Tibial nerve (tissue), 4 donors: Measurements from ENCODE around the gene TPCN1. TPM values are rescaled to one million over a fixed set of nuclear protein-coding genes. Genes with fewer than 3 reads are reported as not detected.

Experiments used
- DNase-seq, 2 donors: peaks; one replicate each; pipeline ENCODE4 v3.0.0-alpha.2; 2019; ENCODE audit warnings: low spot score in 2 of 2
- H3K27ac ChIP-seq, 4 donors: fragments of 200-600 bp; sonication (generic) in 3 of 4; one replicate each; pipeline ENCODE4 v1.5.1; 2017 to 2019; ENCODE audit warnings: mild to moderate bottlenecking in 1 of 4
- H3K27me3 ChIP-seq, 2 donors: fragments of 200-600 bp; sonication (generic) in 1 of 2; one replicate each; pipeline versions ENCODE4 v1.5.1 to v1.6.0; 2017 to 2019
- H3K36me3 ChIP-seq, 3 donors: fragments of 200-600 bp; sonication (generic); one replicate each; pipeline ENCODE4 v1.5.1; 2018 to 2019
- H3K4me1 ChIP-seq, 4 donors: fragments of 200-600 bp; sonication (generic) in 3 of 4; one replicate each; pipeline ENCODE4 v1.5.1; 2017 to 2019
- H3K4me3 ChIP-seq, 4 donors: fragments of 200-600 bp; sonication (generic) in 3 of 4; one replicate each; pipeline ENCODE4 v1.5.1; 2017 to 2019; ENCODE audit warnings: mild to moderate bottlenecking in 1 of 4, moderate library complexity in 1 of 4
- H3K9me3 ChIP-seq, 4 donors: fragments of 200-600 bp; sonication (generic) in 3 of 4; one replicate each; pipeline ENCODE4 v1.5.1; 2017 to 2019
- EP300 ChIP-seq, 2 donors: sonication (generic); formaldehyde crosslinking; IDR thresholded peaks; one replicate each; pipeline ENCODE4 v1.6.1; 2017; ENCODE audit warnings: antibody characterized with exemption in 2 of 2, mild to moderate bottlenecking in 1 of 2
- POLR2A ChIP-seq, 2 donors: fragments of 450-650 bp; IDR thresholded peaks; one replicate each; pipeline ENCODE4 v1.6.1; 2017; ENCODE audit warnings: antibody characterized with exemption in 2 of 2, mild to moderate bottlenecking in 2 of 2, moderate library complexity in 2 of 2
- WGBS, 2 donors: methylation state at CpG; one replicate each; pipeline ENCODE4 v1.1.5; 2018; 5-methylcytosine and 5-hydroxymethylcytosine counted together
- small RNA-seq: library from RNA; depleted of rRNA; stranded (forward); fragments of <200 nt; gene quantifications from one replicate; pipeline ENCODE3, GENCODE V24; 2016
- total RNA-seq, 4 donors: library from RNA; depleted of rRNA; stranded (reverse); fragments of >200 nt; gene quantifications; one replicate each; pipeline ENCODE4 v1.1.0, GENCODE V29; 2016
- TF ChIP-seq, protein P1 (sequence below), 5 experiments: fragments of 200-600 bp in 3 of 5; fragments of 450-650 bp in 2 of 5; sonication (generic) in 3 of 5; IDR thresholded peaks; one replicate each; pipeline ENCODE4 v1.5.1; 2016 to 2019; ENCODE audit warnings: antibody characterized with exemption in 5 of 5, mild to moderate bottlenecking in 3 of 5, moderate library complexity in 2 of 5

TPCN1 gene
- total RNA-seq, 4 donors from 2014 or later, result 62.7 to 77.6 (median 69.8) TPM

DNA sequence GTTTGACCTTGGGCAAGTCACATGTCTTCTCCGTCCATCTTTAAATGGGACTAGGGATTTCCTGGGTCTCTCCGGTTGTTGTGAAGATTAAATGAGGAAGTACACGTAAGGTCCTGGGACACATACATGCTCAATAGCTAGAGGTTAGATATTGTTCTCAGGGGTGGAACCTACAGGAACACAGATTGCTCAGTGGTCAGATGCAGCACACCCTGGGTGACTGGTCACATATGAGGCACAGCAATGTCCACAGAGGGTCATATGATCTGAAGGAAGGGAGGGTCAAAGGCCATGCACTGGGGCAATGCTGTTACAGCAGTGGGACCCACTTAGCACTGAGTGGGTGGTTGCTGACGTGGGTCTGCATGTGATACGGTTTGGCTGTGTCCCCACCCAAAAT is 125.1 kb downstream of the TPCN1 start:
- TF ChIP-seq POLR2A (IDR thresholded peaks at IDR 0.05), result no peak
- TF ChIP-seq EP300 (IDR thresholded peaks at IDR 0.05), result no peak
- TF ChIP-seq, protein P1, sequence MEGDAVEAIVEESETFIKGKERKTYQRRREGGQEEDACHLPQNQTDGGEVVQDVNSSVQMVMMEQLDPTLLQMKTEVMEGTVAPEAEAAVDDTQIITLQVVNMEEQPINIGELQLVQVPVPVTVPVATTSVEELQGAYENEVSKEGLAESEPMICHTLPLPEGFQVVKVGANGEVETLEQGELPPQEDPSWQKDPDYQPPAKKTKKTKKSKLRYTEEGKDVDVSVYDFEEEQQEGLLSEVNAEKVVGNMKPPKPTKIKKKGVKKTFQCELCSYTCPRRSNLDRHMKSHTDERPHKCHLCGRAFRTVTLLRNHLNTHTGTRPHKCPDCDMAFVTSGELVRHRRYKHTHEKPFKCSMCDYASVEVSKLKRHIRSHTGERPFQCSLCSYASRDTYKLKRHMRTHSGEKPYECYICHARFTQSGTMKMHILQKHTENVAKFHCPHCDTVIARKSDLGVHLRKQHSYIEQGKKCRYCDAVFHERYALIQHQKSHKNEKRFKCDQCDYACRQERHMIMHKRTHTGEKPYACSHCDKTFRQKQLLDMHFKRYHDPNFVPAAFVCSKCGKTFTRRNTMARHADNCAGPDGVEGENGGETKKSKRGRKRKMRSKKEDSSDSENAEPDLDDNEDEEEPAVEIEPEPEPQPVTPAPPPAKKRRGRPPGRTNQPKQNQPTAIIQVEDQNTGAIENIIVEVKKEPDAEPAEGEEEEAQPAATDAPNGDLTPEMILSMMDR (IDR thresholded peaks at IDR 0.05), result no peak
- no peak for DNase-seq
- 75 to 82% methylated on average over 5 of the region's 5 CpGs for WGBS, 2 donors
- Histone ChIP-seq H3K4me3 (no peak overlapping the region), H3K4me1 (no peaks in the 10 kb centered on the region), H3K27ac (no peak overlapping the region), H3K36me3 (no peaks in the 10 kb centered on the region), H3K27me3 (no peaks in the 10 kb centered on the region), H3K9me3 (no peaks in the 10 kb centered on the region)

DNA sequence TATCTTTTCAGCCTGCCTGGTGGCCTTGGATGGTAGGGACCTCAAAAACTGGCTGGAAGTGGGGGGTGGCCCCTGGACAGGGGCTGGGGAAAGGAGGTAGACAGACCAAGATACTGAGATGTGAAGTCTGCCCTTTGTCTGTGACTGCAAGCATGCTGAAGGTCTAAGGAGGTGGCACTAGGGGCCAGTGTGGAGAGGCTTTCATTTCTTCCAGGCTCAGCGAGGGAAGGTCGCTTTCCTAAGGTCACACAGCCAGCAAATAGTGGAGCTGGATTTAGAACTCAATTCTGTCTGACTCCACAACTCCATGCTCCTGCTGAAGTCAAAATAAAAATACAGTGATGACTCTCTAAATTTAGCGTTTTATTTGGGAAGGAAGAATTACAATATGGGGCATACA is 125.8 kb downstream of the TPCN1 start:
- TF ChIP-seq EP300 (IDR thresholded peaks at IDR 0.05) (no peak), POLR2A (IDR thresholded peaks at IDR 0.05) (no peak)
- TF ChIP-seq, protein P1 (IDR thresholded peaks at IDR 0.05), result no peak
- no peaks in the 10 kb centered on the region for H3K36me3 ChIP-seq
- no peaks in the 10 kb centered on the region for H3K4me1 ChIP-seq
- WGBS, 2 donors, result 84 to 91% methylated on average over 3 of the region's 3 CpGs
- no peaks in the 10 kb centered on the region for H3K27me3 ChIP-seq
- H3K27ac ChIP-seq, result no peak overlapping the region
- no peaks in the 10 kb centered on the region for H3K9me3 ChIP-seq
- DNase-seq, result no peak
- no peak overlapping the region for H3K4me3 ChIP-seq

DNA sequence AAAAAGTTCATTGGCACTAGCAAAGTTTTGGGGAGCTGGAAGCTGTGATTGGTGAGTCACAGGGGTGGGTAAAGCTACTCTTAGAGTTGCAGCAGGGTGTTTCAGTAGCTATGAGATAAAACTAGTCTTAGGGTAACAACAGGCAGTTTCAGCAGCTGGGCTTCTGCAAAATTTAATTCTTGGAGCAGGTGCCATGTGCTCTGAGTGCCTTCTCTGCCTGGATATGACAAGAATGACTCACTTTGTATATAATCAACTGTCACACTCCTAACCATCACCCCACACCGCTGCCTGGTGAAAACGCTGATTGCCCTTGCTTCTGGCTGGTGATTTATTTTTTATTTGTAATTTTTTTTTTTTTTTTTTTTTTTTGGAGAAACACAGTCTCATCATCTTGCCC is 126.6 kb downstream of the TPCN1 start:
- H3K27ac ChIP-seq, result no peak overlapping the region
- TF ChIP-seq EP300 (IDR thresholded peaks at IDR 0.05) (no peak), POLR2A (IDR thresholded peaks at IDR 0.05) (no peak)
- TF ChIP-seq, protein P1 (IDR thresholded peaks at IDR 0.05), result no peak
- no peaks in the 10 kb centered on the region for H3K27me3 ChIP-seq
- no peaks in the 10 kb centered on the region for H3K9me3 ChIP-seq
- H3K4me1 ChIP-seq, result no peaks in the 10 kb centered on the region
- 89 to 90% methylated on average over 2 of the region's 2 CpGs for WGBS, 2 donors
- H3K36me3 ChIP-seq, result no peaks in the 10 kb centered on the region
- H3K4me3 ChIP-seq, result no peak overlapping the region
- no peak for DNase-seq

Small RNAs within 50 kb of the gene (small RNA-seq; reads per million reads assigned to genes)
- 0.28 reads per million for gene MIR6762
- gene RF00019, result not detected

Other genes with a start within 250 kb of the TPCN1 start
- gene OAS2, start 242.9 kb upstream of the TPCN1 start, total RNA-seq, result 10 to 100 TPM in 1 of 4 donors, 1 to 10 TPM in 3; 3.1 to 28.4 (median 6.3) TPM
- 10 to 100 TPM; 17.3 to 38.1 (median 25.4) TPM for gene DTX1, start 164.7 kb upstream of the TPCN1 start, total RNA-seq
- gene RASAL1, start 85.7 kb upstream of the TPCN1 start, total RNA-seq, result 1 to 10 TPM in 3 of 4 donors, under 1 TPM in 1; 0.87 to 5.2 (median 3.3) TPM
- not detected for gene CFAP73, start 71.7 kb upstream of the TPCN1 start, total RNA-seq
- gene DDX54, start 36.0 kb upstream of the TPCN1 start, total RNA-seq, result 100 to 1,000 TPM in 1 of 4 donors, 10 to 100 TPM in 3; 49.4 to 105 (median 83.0) TPM
- 10 to 100 TPM in 3 of 4 donors, 1 to 10 TPM in 1; 8.3 to 27.5 (median 14.1) TPM for gene RITA1, start 35.7 kb upstream of the TPCN1 start, total RNA-seq
- 10 to 100 TPM; 52.0 to 73.5 (median 61.2) TPM for gene SLC8B1, start 113.6 kb downstream of the TPCN1 start, total RNA-seq
- gene PLBD2, start 137.1 kb downstream of the TPCN1 start, total RNA-seq, result 10 to 100 TPM; 36.5 to 57.9 (median 44.7) TPM
- under 1 TPM in 1 of 4 donors, not detected in 3; 0.90 TPM for gene SDS, start 182.4 kb downstream of the TPCN1 start, total RNA-seq
- 1 to 10 TPM; 1.9 to 3.0 (median 2.3) TPM for gene SDSL, start 200.9 kb downstream of the TPCN1 start, total RNA-seq